ENCODE measurements around the gene THTPA. TPM values are rescaled to one million over a fixed set of nuclear protein-coding genes. Genes with fewer than 3 reads are reported as not detected.

The THTPA gene
- total RNA-seq, 1 experiment from 2014 or later = 16.8 TPM

- Mint-ChIP-seq H3K4me3 (ENCODE audit: unreplicated experiment) (no peak overlapping the region), H3K4me1 (ENCODE audit: insufficient read depth, unreplicated experiment) (peaks cover 20% of the 10 kb centered on the region), H3K27ac (ENCODE audit: low read depth, unreplicated experiment) (no peak overlapping the region), H3K9me3 (ENCODE audit: unreplicated experiment) (no peaks in the 10 kb centered on the region), H3K36me3 (ENCODE audit: insufficient read depth, unreplicated experiment) (peaks cover 57% of the 10 kb centered on the region), H3K27me3 (ENCODE audit: insufficient read depth, unreplicated experiment) (no peaks in the 10 kb centered on the region)
- no TSS peak for BruUV-seq (replicated peaks)
- no peak for TF ChIP-seq CTCF (IDR thresholded peaks at IDR 0.05; ENCODE audit: unreplicated experiment)
- ChIA-PET CTCF (interaction anchor here (0.5 to 10.7 kb wide), 7 partner anchors 83 to 1124 kb away, joined by 3 to 247 read pairs (median 5); partner anchors contain the start of genes NGDN and PPP1R3E), POLR2A (interaction anchor here (1.1 kb wide), 1 partner anchor 299 kb away, joined by 4 read pairs; no protein-coding TSS in a partner anchor)
- no peak for DNase-seq (ENCODE audit: unreplicated experiment)
- intact Hi-C loops (cut with micrococcal nuclease) = no loop called here
Measured at GRCh38 chr14:23564181-23564812, 8.2 kb downstream of the THTPA start.

GRCh38 chr14:23564876-23565275, 8.8 kb downstream of the THTPA start:
- ChIA-PET CTCF (interaction anchor here (0.6 to 10.7 kb wide), 2 partner anchors 84 to 1124 kb away, joined by 3 to 247 read pairs; no protein-coding TSS in a partner anchor), POLR2A (no interaction called here)
- no peak for TF ChIP-seq CTCF (IDR thresholded peaks at IDR 0.05; ENCODE audit: unreplicated experiment)
- no peak for DNase-seq (ENCODE audit: unreplicated experiment)
- Mint-ChIP-seq H3K27me3 (ENCODE audit: insufficient read depth, unreplicated experiment) (no peaks in the 10 kb centered on the region), H3K27ac (ENCODE audit: low read depth, unreplicated experiment) (no peak overlapping the region), H3K36me3 (ENCODE audit: insufficient read depth, unreplicated experiment) (peaks cover 52% of the 10 kb centered on the region), H3K9me3 (ENCODE audit: unreplicated experiment) (no peaks in the 10 kb centered on the region), H3K4me3 (ENCODE audit: unreplicated experiment) (no peak overlapping the region), H3K4me1 (ENCODE audit: insufficient read depth, unreplicated experiment) (peaks cover 23% of the 10 kb centered on the region)
- intact Hi-C loops (cut with micrococcal nuclease) = loop anchor here (5.0 kb wide), 1 partner anchor 527 kb away; the partner anchor contains the start of gene PCK2
- BruUV-seq (replicated peaks) = no TSS peak

- intact Hi-C loops (cut with micrococcal nuclease) = loop anchor here (5.0 kb wide), 1 partner anchor 527 kb away; the partner anchor contains the start of gene PCK2
- peaks cover 44% of the 10 kb centered on the region for H3K36me3 Mint-ChIP-seq (ENCODE audit: insufficient read depth, unreplicated experiment)
- TF ChIP-seq CTCF (IDR thresholded peaks at IDR 0.05; ENCODE audit: unreplicated experiment) = no peak
- H3K4me3 Mint-ChIP-seq (ENCODE audit: unreplicated experiment) = peak overlapping the region; percentile 21
- POLR2A ChIA-PET = interaction anchor here (0.6 kb wide), 1 partner anchor 96 kb away, joined by 4 read pairs; the partner anchor contains the start of gene NGDN
- no peaks in the 10 kb centered on the region for H3K27me3 Mint-ChIP-seq (ENCODE audit: insufficient read depth, unreplicated experiment)
- no peak overlapping the region for H3K27ac Mint-ChIP-seq (ENCODE audit: low read depth, unreplicated experiment)
- CTCF ChIA-PET = interaction anchor here (0.6 to 7.6 kb wide), 4 partner anchors 6 to 145 kb away, joined by 3 to 57 read pairs (median 3); no protein-coding TSS in a partner anchor
- no TSS peak for BruUV-seq (replicated peaks)
- no peaks in the 10 kb centered on the region for H3K9me3 Mint-ChIP-seq (ENCODE audit: unreplicated experiment)
- peaks cover 23% of the 10 kb centered on the region for H3K4me1 Mint-ChIP-seq (ENCODE audit: insufficient read depth, unreplicated experiment)
- no peak for DNase-seq (ENCODE audit: unreplicated experiment)
Measured at GRCh38 chr14:23565626-23566025, 9.6 kb downstream of the THTPA start.

GRCh38 chr14:23566112-23566777, 10.2 kb downstream of the THTPA start:
- Mint-ChIP-seq H3K27me3 (ENCODE audit: insufficient read depth, unreplicated experiment) (no peaks in the 10 kb centered on the region), H3K36me3 (ENCODE audit: insufficient read depth, unreplicated experiment) (peaks cover 38% of the 10 kb centered on the region), H3K9me3 (ENCODE audit: unreplicated experiment) (no peaks in the 10 kb centered on the region), H3K27ac (ENCODE audit: low read depth, unreplicated experiment) (no peak overlapping the region), H3K4me3 (ENCODE audit: unreplicated experiment) (peak overlapping the region; percentile 99), H3K4me1 (ENCODE audit: insufficient read depth, unreplicated experiment) (peaks cover 23% of the 10 kb centered on the region)
- ChIA-PET CTCF (interaction anchor here (0.6 to 7.6 kb wide), 7 partner anchors 7 to 88 kb away, joined by 3 to 57 read pairs (median 3); no protein-coding TSS in a partner anchor), POLR2A (interaction anchor here (0.6 to 1.8 kb wide), 8 partner anchors 9 to 344 kb away, joined by 3 to 16 read pairs (median 4); partner anchors contain the start of genes NGDN, PABPN1 and THTPA)
- no peak for DNase-seq (ENCODE audit: unreplicated experiment)
- BruUV-seq (replicated peaks) = no TSS peak
- intact Hi-C loops (cut with micrococcal nuclease) = loop anchor here (5.0 kb wide), 1 partner anchor 526 kb away; the partner anchor contains the start of gene PCK2
- TF ChIP-seq CTCF (IDR thresholded peaks at IDR 0.05; ENCODE audit: unreplicated experiment) = no peak

All from MCF 10A (cell line).